GM21576 (cell line): ENCODE measurements around the gene CD28.
"Not testable (repeated sequence)": the region's sequence is repeated elsewhere in the genome, so short reads cannot be mapped to it uniquely, and the experiment has no call there.

Source experiments
- ATAC-seq: cut with Tn5 transposase; IDR thresholded peaks from one replicate; pipeline ENCODE4 v1.9.1; 2021; ENCODE audit warnings: mild to moderate bottlenecking, moderate library complexity; ENCODE audit not compliant: unreplicated experiment

The CD28 gene

GRCh38 chr2:203781151-203781550 lies 74.7 kb downstream of the CD28 start:
- no peak for ATAC-seq

- ATAC-seq, result no peak
Measured at GRCh38 chr2:203782262-203782976, 76.0 kb downstream of the CD28 start.

GRCh38 chr2:203783496-203784203 lies 77.2 kb downstream of the CD28 start:
- ATAC-seq, result no peak

GRCh38 chr2:203784710-203785270 lies 78.4 kb downstream of the CD28 start:
- ATAC-seq, result not testable (repeated sequence)

- not testable (repeated sequence) for ATAC-seq
Measured at GRCh38 chr2:203785391-203786110, 79.1 kb downstream of the CD28 start.

GRCh38 chr2:203786549-203787351 lies 80.3 kb downstream of the CD28 start:
- ATAC-seq, result no peak

- ATAC-seq, result no peak
Measured at GRCh38 chr2:203787979-203788378, 81.5 kb downstream of the CD28 start.
